Fibroblast of lung (primary cell): ENCODE measurements around the gene DLD. TPM values are rescaled to one million over a fixed set of nuclear protein-coding genes. Genes with fewer than 3 reads are reported as not detected.
"Not testable (repeated sequence)": the region's sequence is repeated elsewhere in the genome, so short reads cannot be mapped to it uniquely, and the experiment has no call there.

Source experiments
- DNase-seq, 2 donors: peaks; one replicate each; pipeline versions ENCODE4 v3.0.0 to v3.0.0-alpha.2; 2010; ENCODE audit warnings: low read depth in 2 of 2
- H2AFZ ChIP-seq: 2 replicates; pipeline ENCODE4 v1.5.1; 2012; ENCODE audit warnings: low read length, control low read depth, inconsistent platforms
- H3K27ac ChIP-seq: 2 replicates; pipeline ENCODE4 v1.5.1; 2011; ENCODE audit warnings: low read length, control low read depth; ENCODE audit not compliant: insufficient read depth
- H3K27me3 ChIP-seq: 2 replicates; pipeline ENCODE4 v1.5.1; 2011; ENCODE audit warnings: mild to moderate bottlenecking, low read length; ENCODE audit not compliant: control insufficient read depth, insufficient read depth
- H3K36me3 ChIP-seq: 2 replicates; pipeline ENCODE4 v1.5.1; 2011; ENCODE audit warnings: low read length; ENCODE audit not compliant: control insufficient read depth, insufficient read depth
- H3K4me1 ChIP-seq: 2 replicates; pipeline ENCODE4 v1.5.1; 2011; ENCODE audit warnings: low read length; ENCODE audit not compliant: control insufficient read depth, insufficient read depth; ENCODE audit errors: extremely low read depth
- H3K4me2 ChIP-seq: 2 replicates; pipeline ENCODE4 v1.5.1; 2011; ENCODE audit warnings: low read length, control low read depth; ENCODE audit not compliant: insufficient read depth; ENCODE audit errors: extremely low read depth
- H3K4me3 ChIP-seq, 4 experiments: fragments of 200-600 bp in 1 of 4; sonication (generic) in 1 of 4; replicated peaks in 1 of 4; 2 replicates each; pipeline ENCODE4 v1.5.1; 2011 to 2016; ENCODE audit warnings: low read length in 4 of 4, low read depth in 3 of 4, mild to moderate bottlenecking in 3 of 4, control low read depth in 2 of 4, inconsistent platforms in 1 of 4, mixed read lengths in 1 of 4; ENCODE audit not compliant: insufficient read depth in 1 of 4; ENCODE audit errors: control extremely low read depth in 1 of 4
- H3K79me2 ChIP-seq: 2 replicates; pipeline ENCODE4 v1.5.1; 2012; ENCODE audit warnings: mild to moderate bottlenecking, low read length, inconsistent platforms; ENCODE audit not compliant: control insufficient read depth, insufficient read depth
- H3K9ac ChIP-seq: 2 replicates; pipeline ENCODE4 v1.5.1; 2011; ENCODE audit warnings: mild to moderate bottlenecking, low read length, control low read depth; ENCODE audit not compliant: insufficient read depth
- H3K9me3 ChIP-seq: 2 replicates; pipeline ENCODE4 v1.5.1; 2012; ENCODE audit warnings: low read depth, low read length; ENCODE audit not compliant: control insufficient read depth, insufficient read depth
- H4K20me1 ChIP-seq: 2 replicates; pipeline ENCODE4 v1.5.1; 2011; ENCODE audit warnings: low read length; ENCODE audit not compliant: control insufficient read depth, insufficient read depth; ENCODE audit errors: extremely low read depth
- CTCF ChIP-seq, 2 donors: IDR thresholded peaks in 1 of 2; conservative IDR thresholded peaks in 1 of 2; 1 replicate in 1 of 2; 2 replicates in 1 of 2; pipeline ENCODE4 v1.5.1; 2011 to 2012; ENCODE audit warnings: low read length in 2 of 2, control low read depth in 1 of 2, inconsistent platforms in 1 of 2, low read depth in 1 of 2, mild to moderate bottlenecking in 1 of 2
- EZH2 ChIP-seq: IDR thresholded peaks from 2 replicates; pipeline ENCODE4 v1.5.1; 2012; ENCODE audit warnings: low read length, control low read depth, mild to moderate bottlenecking; ENCODE audit errors: missing control alignments
- polyA plus RNA-seq, 2 donors: library from polyadenylated mRNA; depleted of rRNA in 1 of 2; stranded (reverse) in 1 of 2; unstranded in 1 of 2; fragments of >200 nt; gene quantifications; 2 replicates each; pipeline ENCODE4 v1.2.1, GENCODE V29; 2011 to 2012; ENCODE audit warnings: missing spikeins in 1 of 2
- total RNA-seq: library from RNA; depleted of rRNA; stranded (reverse); fragments of >200 nt; gene quantifications from 2 replicates; pipeline ENCODE4 v1.2.1, GENCODE V29; 2014

The DLD gene
- total and polyA plus RNA-seq, 2 donors (not counting 1 experiment from before 2014, with no cell fraction given), result 48.6 to 160 TPM

GRCh38 chr7:107846324-107846723 is 44.7 kb upstream of the DLD start:
- Histone ChIP-seq H2AFZ (no peak overlapping the region), H3K27ac (no peak overlapping the region), H3K79me2 (no peaks in the 10 kb centered on the region), H3K9me3 (no peaks in the 10 kb centered on the region), H3K4me1 (no peaks in the 10 kb centered on the region), H3K36me3 (no peaks in the 10 kb centered on the region), H3K4me3 (no peak overlapping the region), H3K9ac (no peak overlapping the region), H3K4me2 (no peak overlapping the region), H3K27me3 (no peaks in the 10 kb centered on the region), H4K20me1 (no peaks in the 10 kb centered on the region)
- TF ChIP-seq EZH2, result no peak
- TF ChIP-seq CTCF (conservative IDR thresholded peaks at IDR 0.05 in 1 of 2, IDR thresholded peaks at IDR 0.05 in 1 of 2; ENCODE audit: low read depth in 1 of 2, low read length in 2 of 2), result no peak
- DNase-seq, result no peak

- Histone ChIP-seq H3K79me2 (no peaks in the 10 kb centered on the region), H3K27ac (no peak overlapping the region), H4K20me1 (no peaks in the 10 kb centered on the region), H2AFZ (no peak overlapping the region), H3K9ac (no peak overlapping the region), H3K9me3 (no peaks in the 10 kb centered on the region), H3K27me3 (no peaks in the 10 kb centered on the region), H3K4me1 (no peaks in the 10 kb centered on the region), H3K4me3 (no peak overlapping the region), H3K4me2 (no peak overlapping the region), H3K36me3 (no peaks in the 10 kb centered on the region)
- no peak for TF ChIP-seq CTCF (conservative IDR thresholded peaks at IDR 0.05 in 1 of 2, IDR thresholded peaks at IDR 0.05 in 1 of 2; ENCODE audit: low read depth in 1 of 2, low read length in 2 of 2)
- TF ChIP-seq EZH2, result no peak
- no peak for DNase-seq
Measured at GRCh38 chr7:107847168-107847835, 43.7 kb upstream of the DLD start.

GRCh38 chr7:107847836-107848175 is 43.2 kb upstream of the DLD start:
- H3K79me2 ChIP-seq, DNase-seq, H3K4me1 ChIP-seq, H3K9me3 ChIP-seq, H2AFZ ChIP-seq, H3K36me3 ChIP-seq, H3K9ac ChIP-seq, H3K27me3 ChIP-seq, H3K4me3 ChIP-seq, H3K4me2 ChIP-seq, H4K20me1 ChIP-seq, H3K27ac ChIP-seq: not testable (repeated sequence)

GRCh38 chr7:107848211-107848610 is 42.8 kb upstream of the DLD start:
- not testable (repeated sequence) for H3K27me3 ChIP-seq, DNase-seq, H4K20me1 ChIP-seq, H2AFZ ChIP-seq, H3K36me3 ChIP-seq, H3K9ac ChIP-seq, H3K4me3 ChIP-seq, H3K9me3 ChIP-seq, H3K4me2 ChIP-seq, H3K79me2 ChIP-seq, H3K27ac ChIP-seq, H3K4me1 ChIP-seq
